HG03045 (cell line): ENCODE measurements around the gene PTPRN2.

Experiments used
- ATAC-seq: cut with Tn5 transposase; IDR thresholded peaks from one replicate; pipeline ENCODE4 v1.9.1; 2021; ENCODE audit warnings: mild to moderate bottlenecking, moderate library complexity; ENCODE audit not compliant: unreplicated experiment

Gene PTPRN2

GRCh38 chr7:158113321-158114025 is 474.1 kb downstream of the PTPRN2 start:
- ATAC-seq, result no peak

GRCh38 chr7:158112571-158113320 is 474.9 kb downstream of the PTPRN2 start:
- ATAC-seq, result no peak

- no peak for ATAC-seq
These were observed 475.6 kb downstream of the PTPRN2 start for GRCh38 chr7:158111906-158112570.

GRCh38 chr7:158111049-158111751 is 476.4 kb downstream of the PTPRN2 start:
- no peak for ATAC-seq

GRCh38 chr7:158110661-158111048 is 477.0 kb downstream of the PTPRN2 start:
- ATAC-seq, result no peak

GRCh38 chr7:158110034-158110590 is 477.5 kb downstream of the PTPRN2 start:
- no peak for ATAC-seq

GRCh38 chr7:158109364-158110033 is 478.1 kb downstream of the PTPRN2 start:
- ATAC-seq, result no peak

GRCh38 chr7:158108646-158109293 is 478.9 kb downstream of the PTPRN2 start:
- no peak for ATAC-seq

GRCh38 chr7:158107806-158108205 is 479.8 kb downstream of the PTPRN2 start:
- ATAC-seq, result no peak

- ATAC-seq, result no peak
These were observed 481.4 kb downstream of the PTPRN2 start for GRCh38 chr7:158106272-158106671.

GRCh38 chr7:158103378-158103777 is 484.2 kb downstream of the PTPRN2 start:
- ATAC-seq, result no peak

GRCh38 chr7:158102897-158103296 is 484.7 kb downstream of the PTPRN2 start:
- ATAC-seq, result no peak

GRCh38 chr7:158101821-158102450 is 485.7 kb downstream of the PTPRN2 start:
- ATAC-seq, result no peak

GRCh38 chr7:158098125-158099030 is 489.2 kb downstream of the PTPRN2 start:
- ATAC-seq, result no peak

GRCh38 chr7:158097453-158098124 is 490.0 kb downstream of the PTPRN2 start:
- ATAC-seq, result no peak

- ATAC-seq, result no peak
These were observed 490.5 kb downstream of the PTPRN2 start for GRCh38 chr7:158097106-158097452.

- no peak for ATAC-seq
These were observed 491.0 kb downstream of the PTPRN2 start for GRCh38 chr7:158096582-158096981.

GRCh38 chr7:158094671-158095226 is 492.9 kb downstream of the PTPRN2 start:
- no peak for ATAC-seq
